Skeletal muscle cell (primary cell): ENCODE measurements around the gene SORCS2.

ENCODE experiments used
- DNase-seq: peaks from one replicate; pipeline ENCODE4 v3.0.0-alpha.2; 2010; ENCODE audit warnings: low read depth
- H3K4me3 ChIP-seq: 2 replicates; pipeline ENCODE4 v1.5.1; 2011; ENCODE audit warnings: low read depth, mild to moderate bottlenecking, control low read depth, low read length, moderate library complexity

The SORCS2 gene

GRCh38 chr4:7309636-7310390 is 117.5 kb downstream of the SORCS2 start:
- no peak overlapping the region for H3K4me3 ChIP-seq
- no peak for DNase-seq

GRCh38 chr4:7310451-7310850 is 118.1 kb downstream of the SORCS2 start:
- DNase-seq, result no peak
- no peak overlapping the region for H3K4me3 ChIP-seq

GRCh38 chr4:7311205-7311604 is 118.9 kb downstream of the SORCS2 start:
- H3K4me3 ChIP-seq, result no peak overlapping the region
- DNase-seq, result no peak

GRCh38 chr4:7312691-7313090 is 120.4 kb downstream of the SORCS2 start:
- H3K4me3 ChIP-seq, result no peak overlapping the region
- DNase-seq, result no peak

DNA sequence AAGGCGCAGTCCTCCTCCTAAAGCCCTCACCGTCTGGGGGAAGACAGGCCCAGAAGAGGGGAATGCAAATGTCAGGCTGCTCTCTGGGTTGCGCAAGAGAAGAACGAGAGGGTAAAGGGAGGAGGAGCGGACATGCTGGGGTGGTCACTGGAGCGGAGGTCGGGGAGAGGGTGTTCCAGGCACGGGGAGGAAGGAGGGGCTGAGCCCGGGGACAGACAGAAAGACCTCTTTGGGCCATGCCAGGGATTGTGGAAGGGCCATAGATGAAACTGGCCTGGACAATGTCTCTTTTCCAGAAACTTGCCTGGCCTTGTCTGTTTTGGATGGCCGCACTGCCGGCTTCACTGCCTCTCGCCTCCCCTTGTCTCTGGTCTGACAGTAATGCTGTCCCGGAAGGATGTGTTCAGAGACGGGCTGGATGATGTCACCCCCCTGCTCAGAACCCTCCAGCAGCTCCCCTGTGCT is 121.0 kb downstream of the SORCS2 start:
- no peak for DNase-seq
- H3K4me3 ChIP-seq, result no peak overlapping the region

DNA sequence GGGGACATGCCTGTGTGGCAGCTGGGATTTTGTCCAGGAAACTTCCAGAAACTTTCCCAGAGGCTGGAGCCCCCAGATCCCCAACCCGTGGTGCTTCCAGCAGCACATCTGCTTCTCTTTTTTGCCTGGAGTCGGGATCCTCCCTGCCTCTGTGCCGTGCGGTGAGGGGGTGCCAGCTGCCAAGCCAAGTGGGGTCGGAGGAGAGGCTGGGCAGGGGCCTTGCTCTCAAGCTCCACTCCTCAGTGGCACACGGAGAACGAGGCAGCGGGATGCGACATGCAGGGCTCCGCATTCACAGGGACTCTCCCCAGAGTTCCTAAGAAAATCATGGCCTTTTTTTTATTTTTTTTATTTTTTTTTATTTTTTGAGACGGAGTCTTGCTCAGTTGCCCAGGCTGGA is 121.7 kb downstream of the SORCS2 start:
- H3K4me3 ChIP-seq, result no peak overlapping the region
- no peak for DNase-seq

DNA sequence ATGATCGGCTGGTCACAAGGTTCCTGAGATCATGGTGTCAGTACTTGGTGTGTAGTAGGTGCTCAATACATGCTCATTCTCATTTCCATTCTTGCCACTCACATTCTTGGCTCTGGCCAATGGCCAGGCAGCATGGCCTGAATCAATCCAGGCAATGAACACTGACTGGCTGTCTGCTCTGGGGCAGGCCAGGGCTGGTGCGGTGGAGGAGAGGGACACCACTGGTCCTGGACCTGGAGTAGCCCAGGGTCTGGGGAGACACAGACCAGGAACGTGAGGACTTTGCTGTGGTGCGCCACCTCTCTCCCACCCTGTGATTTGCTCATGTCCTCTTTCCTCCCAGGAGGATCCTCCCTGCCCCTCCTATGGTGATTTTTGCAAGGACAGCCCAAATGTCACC is 122.9 kb downstream of the SORCS2 start:
- no peak for DNase-seq
- no peak overlapping the region for H3K4me3 ChIP-seq

- no peak for DNase-seq
- H3K4me3 ChIP-seq, result no peak overlapping the region
These were observed 123.6 kb downstream of the SORCS2 start for GRCh38 chr4:7315935-7316334.

DNA sequence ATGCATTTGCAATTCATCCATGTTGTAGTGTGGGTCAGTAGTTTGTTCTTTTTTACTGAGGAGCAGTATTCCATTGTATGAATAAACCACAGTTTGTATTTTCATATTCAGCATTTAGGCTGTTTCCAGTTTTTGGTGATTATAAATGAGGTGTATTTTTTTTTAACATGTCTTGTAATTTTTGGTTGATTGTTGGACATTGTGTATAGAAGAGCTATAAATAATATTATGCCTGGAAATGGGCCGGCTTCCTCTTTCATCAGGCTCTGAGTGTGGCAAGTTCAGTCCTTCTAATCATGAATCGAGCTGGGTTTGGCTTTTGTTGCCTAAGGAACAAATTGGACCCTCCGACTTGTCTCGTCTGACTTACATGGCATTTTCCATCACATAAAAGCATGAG is 126.7 kb downstream of the SORCS2 start:
- H3K4me3 ChIP-seq, result no peak overlapping the region
- no peak for DNase-seq

DNA sequence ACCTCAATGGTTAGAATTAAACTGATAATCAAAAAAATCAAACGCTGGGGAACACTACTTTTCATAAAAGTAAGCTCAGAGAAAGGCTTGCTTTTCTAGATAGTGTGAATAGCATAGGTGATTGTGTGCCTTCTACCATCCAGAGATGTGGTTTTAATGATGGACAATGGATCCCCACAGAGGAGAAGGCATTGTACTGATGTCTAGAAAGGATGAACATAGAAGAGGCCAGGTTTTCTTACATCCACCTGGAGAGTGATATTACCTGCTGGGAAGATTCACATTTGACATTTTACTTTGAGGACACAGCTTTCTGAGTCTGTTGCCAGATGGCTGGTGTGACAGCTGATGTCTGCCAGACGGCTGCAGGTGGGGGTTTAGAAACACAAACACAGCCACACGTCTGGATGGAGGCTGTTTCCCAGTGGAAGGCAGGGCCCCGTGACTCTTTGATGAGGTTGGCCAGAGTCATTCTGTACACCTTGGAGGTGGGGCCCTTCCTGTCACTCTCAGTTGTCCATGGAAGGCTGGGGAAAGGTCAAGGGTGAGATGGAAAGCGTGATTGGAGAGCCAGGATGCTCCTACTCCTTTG is 128.0 kb downstream of the SORCS2 start:
- no peak for DNase-seq
- H3K4me3 ChIP-seq, result no peak overlapping the region

GRCh38 chr4:7322166-7322991 is 130.0 kb downstream of the SORCS2 start:
- no peak overlapping the region for H3K4me3 ChIP-seq
- DNase-seq, result no peak

DNA sequence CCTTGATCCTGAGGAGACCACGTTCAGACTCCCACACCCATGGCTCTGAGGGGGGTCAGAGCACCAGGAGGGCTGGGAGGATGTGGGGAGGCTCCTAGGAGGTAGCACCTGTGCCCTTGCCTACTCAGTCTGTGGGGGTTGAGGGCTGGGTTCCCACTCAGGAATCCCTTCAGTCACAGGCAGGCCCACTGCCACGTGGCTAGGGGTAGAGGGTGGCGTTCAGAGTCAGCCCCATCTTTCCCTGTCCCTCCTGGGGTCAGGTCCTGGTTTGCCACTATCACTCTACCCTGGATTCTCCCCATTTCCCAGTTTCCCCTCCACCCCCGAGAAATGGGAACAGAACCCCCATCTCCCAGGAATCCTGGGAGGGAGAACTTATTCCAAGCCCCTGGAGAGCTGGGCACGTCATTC is 131.1 kb downstream of the SORCS2 start:
- DNase-seq, result no peak
- H3K4me3 ChIP-seq, result no peak overlapping the region

DNA sequence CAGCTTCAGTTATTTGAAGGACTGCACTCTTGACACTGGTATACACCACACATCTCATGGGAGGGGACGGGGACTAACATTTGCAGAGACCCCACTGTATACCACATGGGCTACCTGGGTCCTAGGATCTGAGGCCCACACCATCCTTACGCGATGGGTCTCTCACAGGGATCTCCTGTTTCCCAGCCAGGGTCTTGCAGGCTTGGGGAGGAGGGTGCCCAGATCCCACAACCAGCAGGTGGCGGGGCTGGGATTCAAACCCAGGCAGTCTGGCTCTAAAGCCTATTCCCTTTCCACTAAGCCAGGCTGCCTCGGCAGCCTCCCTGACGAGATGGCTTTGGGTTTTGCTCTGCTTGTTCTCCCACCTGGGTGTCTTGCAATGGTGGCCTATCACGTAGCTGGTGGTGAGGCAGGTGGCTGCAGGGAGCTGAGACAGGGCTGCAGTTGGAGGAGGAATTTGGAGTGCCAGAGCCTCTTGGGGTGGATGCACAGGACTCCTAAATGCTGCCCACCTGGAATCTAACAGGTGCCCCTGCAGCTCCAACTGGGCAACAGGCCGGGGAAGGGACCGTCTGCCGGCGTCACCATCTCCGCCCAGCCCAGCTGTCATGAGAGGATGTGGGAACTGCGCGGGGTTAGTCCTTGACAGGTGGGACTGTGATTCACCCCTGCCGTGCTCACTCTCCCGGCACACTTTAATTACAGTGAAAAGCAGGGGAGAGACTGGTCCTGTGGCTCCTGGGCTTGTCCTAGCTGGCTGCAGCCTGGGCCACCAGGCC is 131.7 kb downstream of the SORCS2 start:
- DNase-seq, result no peak

GRCh38 chr4:7324651-7325121 is 132.3 kb downstream of the SORCS2 start:
- no peak for DNase-seq
- no peak overlapping the region for H3K4me3 ChIP-seq

More for the DNA sequence above, 131.7 kb downstream of the SORCS2 start:
- no peak overlapping the region for H3K4me3 ChIP-seq

DNA sequence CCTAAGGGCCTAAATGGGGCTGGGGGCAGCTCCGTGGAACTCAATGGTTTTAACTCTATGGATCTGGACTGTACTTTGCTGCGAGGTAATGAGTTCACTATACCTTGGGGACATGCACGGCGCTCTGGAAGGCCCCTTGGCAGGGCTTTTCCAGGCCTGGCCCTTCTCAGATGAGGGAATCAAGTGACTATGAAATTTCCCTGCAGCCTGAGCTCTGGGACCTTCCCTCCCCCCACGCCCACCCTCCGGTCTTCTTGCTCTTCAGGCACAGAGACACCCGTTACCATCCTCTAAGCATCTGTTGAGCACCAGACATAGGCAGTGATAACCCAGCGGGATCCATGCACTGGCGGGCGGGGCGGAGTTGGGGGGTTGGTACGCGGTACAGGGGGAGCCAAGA is 133.2 kb downstream of the SORCS2 start:
- H3K4me3 ChIP-seq, result no peak overlapping the region
- no peak for DNase-seq

DNA sequence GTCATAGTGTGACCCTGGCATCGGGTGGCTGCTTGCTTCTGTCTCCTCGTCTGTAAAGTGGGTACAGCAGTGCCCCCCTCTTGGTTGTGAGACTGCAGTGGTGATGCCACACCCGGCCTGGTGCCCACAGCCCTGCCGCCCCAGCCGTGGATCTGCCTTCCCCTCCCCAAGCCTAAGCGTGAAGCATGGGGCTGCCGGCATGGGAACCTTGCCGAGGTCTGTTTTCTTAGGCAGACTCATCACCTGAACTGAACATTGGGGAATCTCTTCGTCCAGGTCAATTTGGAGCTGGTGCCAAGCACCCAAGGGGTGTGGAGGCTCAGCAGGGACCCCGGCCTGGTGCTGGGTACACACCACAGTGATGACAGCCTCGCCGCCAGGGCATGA is 134.0 kb downstream of the SORCS2 start:
- H3K4me3 ChIP-seq, result no peak overlapping the region
- DNase-seq, result no peak

- no peak for DNase-seq
- H3K4me3 ChIP-seq, result no peak overlapping the region
These were observed 134.5 kb downstream of the SORCS2 start for GRCh38 chr4:7326693-7327340.

DNA sequence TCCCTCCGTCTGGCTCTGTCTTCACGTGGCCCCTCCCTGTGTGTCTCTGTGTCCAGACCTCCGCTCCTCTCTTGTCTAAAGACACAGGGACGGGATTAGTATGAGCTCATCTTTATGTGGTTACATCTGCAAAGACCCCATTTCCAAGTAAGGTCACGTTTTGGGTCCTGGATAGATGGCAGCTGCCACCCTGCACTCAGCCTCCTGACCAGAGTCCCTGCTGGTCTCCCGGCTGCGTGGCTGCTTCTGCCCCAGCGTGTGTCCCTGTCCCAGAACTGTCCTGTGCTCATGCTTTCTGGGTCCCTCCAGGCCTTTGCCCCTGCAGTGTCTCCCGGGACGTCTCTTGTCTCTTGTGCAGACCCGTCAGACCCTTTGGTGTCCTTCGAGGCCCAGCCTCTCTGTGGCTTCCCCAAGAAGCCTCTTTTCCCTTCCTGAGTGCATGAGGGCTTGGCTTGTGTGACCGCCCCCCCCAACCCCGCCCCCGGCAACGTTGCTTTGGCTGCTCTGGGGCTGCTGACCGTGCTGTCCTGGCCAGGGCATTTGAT is 135.1 kb downstream of the SORCS2 start:
- no peak for DNase-seq
- no peak overlapping the region for H3K4me3 ChIP-seq
